Neutrophil (primary cell): Measurements from ENCODE around the gene RNF225.

Experiments used
- H3K27ac ChIP-seq: fragments of 200-600 bp; sonication (generic); 2 replicates; pipeline ENCODE4 v1.5.1; 2016; ENCODE audit warnings: mild to moderate bottlenecking, moderate library complexity
- H3K27me3 ChIP-seq: fragments of 200-600 bp; sonication (generic); 2 replicates; pipeline ENCODE4 v1.6.0; 2016; ENCODE audit warnings: mild to moderate bottlenecking
- H3K36me3 ChIP-seq: fragments of 200-600 bp; sonication (generic); 2 replicates; pipeline ENCODE4 v1.5.1; 2017
- H3K4me1 ChIP-seq, 2 experiments: fragments of 200-600 bp in 1 of 2; sonication (generic) in 1 of 2; 1 replicate in 1 of 2; 2 replicates in 1 of 2; pipeline versions ENCODE4 v1.5.1 to v1.6.1; 2013 to 2016; ENCODE audit warnings: low read depth in 1 of 2, low read length in 1 of 2, mild to moderate bottlenecking in 1 of 2, moderate library complexity in 1 of 2; ENCODE audit not compliant: control insufficient read depth in 1 of 2, insufficient read depth in 1 of 2
- H3K4me3 ChIP-seq, 2 experiments: fragments of 200-600 bp in 1 of 2; sonication (generic) in 1 of 2; 1 replicate in 1 of 2; 2 replicates in 1 of 2; pipeline ENCODE4 v1.5.1; 2013 to 2016; ENCODE audit warnings: low read depth in 1 of 2, low read length in 1 of 2, mild to moderate bottlenecking in 1 of 2, moderate library complexity in 1 of 2
- H3K9me3 ChIP-seq: fragments of 200-600 bp; sonication (generic); 2 replicates; pipeline ENCODE4 v1.5.1; 2016
- CTCF ChIP-seq: fragments of 200-600 bp; sonication (generic); IDR thresholded peaks from 2 replicates; pipeline ENCODE4 v1.5.1; 2016; ENCODE audit warnings: antibody characterized with exemption

RNF225 gene

GRCh38 chr19:58385313-58385890 lies 10.1 kb upstream of the RNF225 start:
- H3K4me1 ChIP-seq, result peaks cover 32% of the 10 kb centered on the region in 2 experiments
- H3K4me3 ChIP-seq, result no peak overlapping the region
- H3K36me3 ChIP-seq, result no peaks in the 10 kb centered on the region
- no peaks in the 10 kb centered on the region for H3K27me3 ChIP-seq
- no peak overlapping the region for H3K27ac ChIP-seq
- no peaks in the 10 kb centered on the region for H3K9me3 ChIP-seq
- no peak for TF ChIP-seq CTCF

- no peaks in the 10 kb centered on the region for H3K9me3 ChIP-seq
- H3K27ac ChIP-seq, result peak overlapping the region; percentile 78
- TF ChIP-seq CTCF, result no peak
- H3K36me3 ChIP-seq, result no peaks in the 10 kb centered on the region
- peak overlapping the region; percentile 69 to 88 for H3K4me3 ChIP-seq
- H3K4me1 ChIP-seq, result peaks cover 30 to 31% of the 10 kb centered on the region in 2 experiments
- H3K27me3 ChIP-seq, result no peaks in the 10 kb centered on the region
Measured at GRCh38 chr19:58385891-58386575, 9.4 kb upstream of the RNF225 start.

- no peaks in the 10 kb centered on the region for H3K27me3 ChIP-seq
- peak within 1 kb of the TSS; percentile 69 to 88 for H3K4me3 ChIP-seq
- peaks cover 22 to 24% of the 10 kb centered on the region in 2 experiments for H3K4me1 ChIP-seq
- no peaks in the 10 kb centered on the region for H3K9me3 ChIP-seq
- peak within 1 kb of the TSS; percentile 78 for H3K27ac ChIP-seq
- H3K36me3 ChIP-seq, result no peaks in the 10 kb centered on the region
- TF ChIP-seq CTCF, result no peak
Measured at GRCh38 chr19:58386576-58387337, 8.7 kb upstream of the RNF225 start, which contains the start of gene RPS5. RPS5 (plus strand) TSS chr19:58387269; CDS start chr19:58388138, 869 bp downstream.

- Histone ChIP-seq H3K27me3 (no peaks in the 10 kb centered on the region), H3K4me3 (peak overlapping the region; percentile 69 to 88), H3K36me3 (no peaks in the 10 kb centered on the region), H3K9me3 (no peaks in the 10 kb centered on the region), H3K27ac (peak overlapping the region; percentile 78), H3K4me1 (peaks cover 20 to 21% of the 10 kb centered on the region in 2 experiments)
- no peak for TF ChIP-seq CTCF
Measured at GRCh38 chr19:58387338-58388174, 7.9 kb upstream of the RNF225 start.

- Histone ChIP-seq H3K4me3 (peak overlapping the region in 1 of 2 experiments; percentile 69), H3K4me1 (peaks cover 20 to 21% of the 10 kb centered on the region in 2 experiments), H3K9me3 (no peaks in the 10 kb centered on the region), H3K27ac (no peak overlapping the region), H3K27me3 (no peaks in the 10 kb centered on the region), H3K36me3 (peaks cover 6% of the 10 kb centered on the region)
- TF ChIP-seq CTCF, result no peak
Measured at GRCh38 chr19:58388175-58388526, 7.3 kb upstream of the RNF225 start.
